IMR-90 (cell line): ENCODE data around the gene RALGPS1. TPM values are rescaled to one million over a fixed set of nuclear protein-coding genes. Genes with fewer than 3 reads are reported as not detected.

Experiments used
- ATAC-seq: fragments of 200-7000 bp; cut with Tn5 transposase; 2 replicates; pipeline ENCODE4 v1.9.1; 2020; ENCODE audit warnings: low read depth, mild to moderate bottlenecking, moderate library complexity
- BruUV-seq: library from RNA; stranded (reverse); fragments of 400-500 nt; replicated peaks from 2 replicates; lab custom pipeline; 2021; lab: Mats Ljungman, UMichigan
- CTCF ChIA-PET: fragments of 300-600 bp; formaldehyde crosslinking; extraction: SDS; loops from one replicate; lab custom pipeline; 2021; ENCODE audit warnings: antibody characterized with exemption; lab: Yijun Ruan, JAX
- POLR2A ChIA-PET: fragments of 300-600 bp; sonication (Branson Sonifier 250); formaldehyde crosslinking; loops from one replicate; lab custom pipeline; 2022; ENCODE audit warnings: antibody characterized with exemption; ENCODE audit not compliant: unreplicated experiment; lab: Charles Lee
- DNase-seq: peaks from one replicate; pipeline ENCODE4 v3.0.0; 2013
- H2AFZ ChIP-seq: replicated peaks from 2 replicates; pipeline ENCODE3; 2013; ENCODE audit warnings: low read length, mild to moderate bottlenecking; ENCODE audit not compliant: poor library complexity
- H2AK5ac ChIP-seq: 2 replicates; pipeline ENCODE4 v1.6.1; 2013; ENCODE audit warnings: low read depth, low read length, inconsistent platforms
- H2AK9ac ChIP-seq: replicated peaks from 2 replicates; pipeline ENCODE3; 2013; ENCODE audit warnings: mild to moderate bottlenecking, low read depth, low read length, moderate library complexity; ENCODE audit not compliant: poor library complexity
- H2BK120ac ChIP-seq: 2 replicates; pipeline ENCODE4 v1.6.1; 2013; ENCODE audit warnings: low read depth, low read length, inconsistent platforms
- H2BK15ac ChIP-seq: 3 replicates; pipeline ENCODE4 v1.6.1; 2013; ENCODE audit warnings: low read depth, low read length, inconsistent platforms
- H2BK20ac ChIP-seq: 2 replicates; pipeline ENCODE4 v1.6.1; 2013; ENCODE audit warnings: low read depth, mild to moderate bottlenecking, inconsistent platforms, low read length, moderate library complexity
- H2BK5ac ChIP-seq: 2 replicates; pipeline ENCODE4 v1.6.1; 2013; ENCODE audit warnings: mild to moderate bottlenecking, low read depth, low read length, inconsistent platforms; ENCODE audit not compliant: poor library complexity, severe bottlenecking
- H3K14ac ChIP-seq: replicated peaks from 2 replicates; pipeline ENCODE4 v1.6.1; 2013; ENCODE audit warnings: low read depth, low read length, inconsistent platforms
- H3K18ac ChIP-seq: 2 replicates; pipeline ENCODE4 v1.6.1; 2013; ENCODE audit warnings: low read depth, low read length, control low read depth
- H3K23ac ChIP-seq: 2 replicates; pipeline ENCODE4 v1.6.1; 2013; ENCODE audit warnings: low read depth, low read length, inconsistent platforms
- H3K27ac ChIP-seq: 2 replicates; pipeline ENCODE4 v1.5.1; 2013; ENCODE audit warnings: mild to moderate bottlenecking, control low read depth, low read length; ENCODE audit not compliant: insufficient read depth
- H3K27me3 ChIP-seq: 2 replicates; pipeline ENCODE4 v1.6.1; 2013; ENCODE audit warnings: low read length; ENCODE audit not compliant: control insufficient read depth, insufficient read depth
- H3K36me3 ChIP-seq: 2 replicates; pipeline ENCODE4 v1.6.1; 2013; ENCODE audit warnings: low read length, mixed read lengths; ENCODE audit not compliant: control insufficient read depth, insufficient read depth
- H3K4ac ChIP-seq: 2 replicates; pipeline ENCODE4 v1.6.1; 2013; ENCODE audit warnings: low read depth, low read length, inconsistent platforms
- H3K4me1 ChIP-seq: 2 replicates; pipeline ENCODE4 v1.6.1; 2013; ENCODE audit warnings: low read length, mixed read lengths; ENCODE audit not compliant: control insufficient read depth, insufficient read depth
- H3K4me2 ChIP-seq: 2 replicates; pipeline ENCODE4 v1.6.1; 2013; ENCODE audit warnings: low read depth, mild to moderate bottlenecking, control low read depth, low read length, moderate library complexity
- H3K4me3 ChIP-seq: 2 replicates; pipeline ENCODE4 v1.5.1; 2013; ENCODE audit warnings: low read depth, mild to moderate bottlenecking, control low read depth, low read length, moderate library complexity; ENCODE audit not compliant: insufficient read depth
- H3K56ac ChIP-seq: 2 replicates; pipeline ENCODE4 v1.6.1; 2013; ENCODE audit warnings: low read length, inconsistent platforms; ENCODE audit not compliant: insufficient read depth; ENCODE audit errors: extremely low read depth
- H3K79me1 ChIP-seq, 2 experiments: 2 replicates each; pipeline ENCODE4 v1.6.1; 2013; ENCODE audit warnings: low read length in 2 of 2, inconsistent platforms in 1 of 2, low read depth in 1 of 2
- H3K9ac ChIP-seq: 2 replicates; pipeline ENCODE4 v1.6.1; 2013; ENCODE audit warnings: low read depth, low read length, control low read depth
- H3K9me1 ChIP-seq: 2 replicates; pipeline ENCODE4 v1.6.1; 2013; ENCODE audit warnings: low read length, inconsistent platforms; ENCODE audit not compliant: insufficient read depth
- H3K9me3 ChIP-seq: 2 replicates; pipeline ENCODE4 v1.6.1; 2013; ENCODE audit warnings: low read length; ENCODE audit not compliant: control insufficient read depth, insufficient read depth
- H4K20me1 ChIP-seq: 2 replicates; pipeline ENCODE4 v1.6.1; 2013; ENCODE audit warnings: low read length, inconsistent platforms; ENCODE audit not compliant: insufficient read depth
- H4K5ac ChIP-seq: 2 replicates; pipeline ENCODE4 v1.6.1; 2013; ENCODE audit warnings: mild to moderate bottlenecking, low read depth, low read length, control low read depth
- H4K8ac ChIP-seq, 2 experiments: 2 replicates each; pipeline ENCODE4 v1.6.1; 2013; ENCODE audit warnings: low read depth in 2 of 2, low read length in 2 of 2, control low read depth in 1 of 2, inconsistent platforms in 1 of 2
- H4K91ac ChIP-seq: 2 replicates; pipeline ENCODE4 v1.6.1; 2013; ENCODE audit warnings: low read depth, low read length, inconsistent platforms; ENCODE audit not compliant: insufficient read depth
- BHLHE40 ChIP-seq: fragments of 150-350 bp; IDR thresholded peaks from 2 replicates; pipeline ENCODE4 v1.6.1; 2016; ENCODE audit warnings: mild to moderate bottlenecking, low read depth, low read length
- CTCF ChIP-seq: conservative IDR thresholded peaks from 2 replicates; pipeline ENCODE4 v1.5.1; 2012; ENCODE audit warnings: mild to moderate bottlenecking, low read depth, low read length, improper control_type of control experiment
- ELK1 ChIP-seq: fragments of 150-350 bp; IDR thresholded peaks from 2 replicates; pipeline ENCODE4 v1.6.1; 2016; ENCODE audit warnings: low read depth, mild to moderate bottlenecking, low read length, moderate library complexity, borderline replicate concordance
- FOS ChIP-seq: fragments of 150-350 bp; IDR thresholded peaks from 2 replicates; pipeline ENCODE4 v1.6.1; 2016; ENCODE audit warnings: low read depth, low read length
- MAZ ChIP-seq: IDR thresholded peaks from 2 replicates; pipeline ENCODE4 v1.6.1; 2012; ENCODE audit warnings: low read depth, mild to moderate bottlenecking, low read length, improper control_type of control experiment, moderate library complexity, borderline replicate concordance
- MXI1 ChIP-seq: IDR thresholded peaks from 2 replicates; pipeline ENCODE4 v1.6.1; 2012; ENCODE audit warnings: low read depth, mild to moderate bottlenecking, low read length, moderate library complexity, borderline replicate concordance
- NFE2L2 ChIP-seq: fragments of 150-350 bp; IDR thresholded peaks from 2 replicates; pipeline ENCODE4 v1.6.1; 2016; ENCODE audit warnings: low read depth, mild to moderate bottlenecking, low read length
- POLR2A ChIP-seq: IDR thresholded peaks from 2 replicates; pipeline ENCODE4 v1.6.1; 2012; ENCODE audit warnings: mild to moderate bottlenecking, low read depth, low read length
- RCOR1 ChIP-seq: IDR thresholded peaks from 2 replicates; pipeline ENCODE4 v1.6.1; 2012; ENCODE audit warnings: mild to moderate bottlenecking, low read length, improper control_type of control experiment; ENCODE audit not compliant: insufficient replicate concordance
- RFX5 ChIP-seq: IDR thresholded peaks from 2 replicates; pipeline ENCODE4 v1.8.0; 2012; ENCODE audit warnings: low read depth, mild to moderate bottlenecking, low read length, moderate library complexity
- WGBS, 2 experiments: methylation state at CpG; one replicate each; pipeline versions ENCODE4 v1.1.5 to v1.1.7; 2013; ENCODE audit warnings: missing lambda C conversion rate in 2 of 2; ENCODE audit not compliant: insufficient read length in 1 of 2; ENCODE audit errors: extremely low coverage in 2 of 2; 5-methylcytosine and 5-hydroxymethylcytosine counted together
- dilution Hi-C: fragments of 300-500 bp; cut with HindIII; formaldehyde crosslinking; loops from one replicate; pipeline ENCODE4 v1.14.3; 2018; ENCODE audit warnings: low sequenced_read_pairs; ENCODE audit not compliant: unreplicated experiment
- in situ Hi-C: fragments of 300-500 bp; cut with MboI; formaldehyde crosslinking; loops from 3 replicates; pipeline ENCODE4 v1.14.3; 2019; ENCODE audit warnings: low sequenced_read_pairs, inconsistent platforms, mixed read lengths
- intact Hi-C: fragments of 100-400 bp; cut with micrococcal nuclease; formaldehyde crosslinking; loops from 2 replicates; pipeline ENCODE4 v1.10.0; 2022
- polyA plus RNA-seq, 3 experiments: library from polyadenylated mRNA; depleted of rRNA; stranded (reverse); fragments of >200 nt; gene quantifications; 2 replicates each; pipeline ENCODE4 v1.2.3, GENCODE V29; 2012; ENCODE audit warnings: low replicate concordance in 1 of 3
- total RNA-seq: library from RNA; depleted of rRNA; stranded (reverse); fragments of >200 nt; gene quantifications from 2 replicates; pipeline ENCODE4 v1.2.3, GENCODE V29; 2012
- TF ChIP-seq, protein P1 (sequence below): fragments of 150-350 bp; IDR thresholded peaks from 2 replicates; pipeline ENCODE4 v1.6.1; 2017; ENCODE audit warnings: mild to moderate bottlenecking, antibody characterized with exemption, low read length, low read depth

The RALGPS1 gene
- total and polyA plus RNA-seq, 2 of the 4 experiments (the other 2 are of a cell fraction): 0.90 to 2.8 TPM

GRCh38 chr9:127155314-127155960, 240.9 kb downstream of the RALGPS1 start (continued):
- no peak for TF ChIP-seq RFX5

DNA sequence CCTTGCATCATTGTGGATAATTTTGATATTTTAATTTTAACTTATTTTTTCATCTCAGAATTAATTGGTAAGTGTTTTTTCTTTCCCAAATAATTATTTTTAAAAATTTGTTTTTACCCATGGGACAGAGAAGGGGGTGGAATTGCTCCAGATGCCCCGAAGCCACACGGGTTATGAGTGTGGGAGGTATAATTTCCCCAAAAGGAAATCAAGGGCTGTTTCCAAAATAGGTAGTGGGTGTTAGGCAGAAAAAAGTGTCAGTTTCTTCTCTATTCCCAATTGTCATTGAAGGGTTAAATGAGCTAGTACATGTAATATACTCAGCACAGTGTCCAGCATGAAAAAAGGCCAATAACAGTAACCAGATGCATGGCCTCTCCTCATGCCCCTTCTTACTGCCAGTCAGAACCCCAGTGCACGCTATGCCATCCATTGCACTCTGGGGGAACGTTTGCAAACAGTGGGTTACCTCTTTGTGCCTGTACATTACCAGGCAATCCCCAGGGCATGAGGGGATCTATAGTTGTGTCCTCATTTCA, 244.3 kb downstream of the RALGPS1 start:
- Histone ChIP-seq H2BK20ac (peak overlapping the region; percentile 88), H3K27me3 (no peaks in the 10 kb centered on the region), H3K23ac (peak overlapping the region; percentile 54; the same call in 1 of the 2 replicates), H2BK120ac (peak overlapping the region; percentile 87), H2BK15ac (peak overlapping the region; percentile 68; the same call in 1 of the 3 replicates), H4K20me1 (no peaks in the 10 kb centered on the region), H3K4ac (peak overlapping the region; percentile 85), H4K91ac (peak overlapping the region; percentile 45; the same call in 1 of the 2 replicates), H2AFZ (peak overlapping the region; percentile 67), H3K4me1 (peaks cover 21% of the 10 kb centered on the region), H3K9ac (no peak overlapping the region), H3K4me2 (peak overlapping the region; percentile 1; the same call in 1 of the 2 replicates), H3K18ac (peak overlapping the region; percentile 79), H3K14ac (peak overlapping the region; percentile 71), H4K8ac (peak overlapping the region in 1 of 2 experiments; percentile 74; a peak in 2 of 4 replicates), H3K36me3 (no peaks in the 10 kb centered on the region), H2BK5ac (peak overlapping the region; percentile 91), H3K9me1 (peaks cover 28% of the 10 kb centered on the region), H2AK5ac (peak overlapping the region; percentile 84), H3K4me3 (no peak overlapping the region), H3K56ac (peak overlapping the region; percentile 20; the same call in 1 of the 2 replicates), H3K9me3 (no peaks in the 10 kb centered on the region), H2AK9ac (peak overlapping the region; percentile 30), H4K5ac (peak overlapping the region; percentile 63; the same call in 1 of the 2 replicates), H3K27ac (peak overlapping the region; percentile 58), H3K79me1 (no peaks in the 10 kb centered on the region)
- intact Hi-C loops (loop anchor here (1.0 kb wide), 1 partner anchor 37 kb away; the partner anchor contains the start of gene ANGPTL2), in situ Hi-C loops (no loop called here), dilution Hi-C loops (no loop called here)
- WGBS, 2 experiments: no CpG with 5 or more reads among the region's 4 CpGs
- ChIA-PET POLR2A (no interaction called here), CTCF (interaction anchor here (0.7 kb wide), 1 partner anchor 73 kb away, joined by 7 read pairs; no protein-coding TSS in a partner anchor)
- DNase-seq (no peak), ATAC-seq (no peak)
- TF ChIP-seq MXI1: no peak
- TF ChIP-seq POLR2A: no peak
- TF ChIP-seq BHLHE40: no peak
- TF ChIP-seq MAZ: no peak
- TF ChIP-seq, protein P1, sequence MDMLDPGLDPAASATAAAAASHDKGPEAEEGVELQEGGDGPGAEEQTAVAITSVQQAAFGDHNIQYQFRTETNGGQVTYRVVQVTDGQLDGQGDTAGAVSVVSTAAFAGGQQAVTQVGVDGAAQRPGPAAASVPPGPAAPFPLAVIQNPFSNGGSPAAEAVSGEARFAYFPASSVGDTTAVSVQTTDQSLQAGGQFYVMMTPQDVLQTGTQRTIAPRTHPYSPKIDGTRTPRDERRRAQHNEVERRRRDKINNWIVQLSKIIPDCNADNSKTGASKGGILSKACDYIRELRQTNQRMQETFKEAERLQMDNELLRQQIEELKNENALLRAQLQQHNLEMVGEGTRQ: no peak
- TF ChIP-seq FOS: no peak
- no peak for TF ChIP-seq RCOR1
- TF ChIP-seq CTCF: no peak
- no peak for TF ChIP-seq ELK1
- TF ChIP-seq NFE2L2: no peak
- BruUV-seq: no TSS peak
